Loucy (cell line): ENCODE results near the gene PGLYRP3.

Experiments used
- CTCF ChIP-seq: fragments of 200-600 bp; sonication (generic); conservative IDR thresholded peaks from 2 replicates; pipeline ENCODE4 v1.5.1; 2014; ENCODE audit warnings: mild to moderate bottlenecking, antibody characterized with exemption, low read length
- EZH2phosphoT487 ChIP-seq: fragments of 200-600 bp; IDR thresholded peaks from 2 replicates; pipeline ENCODE4 v1.6.1; 2018; ENCODE audit warnings: antibody characterized with exemption, mild to moderate bottlenecking, moderate library complexity, borderline replicate concordance

DNA sequence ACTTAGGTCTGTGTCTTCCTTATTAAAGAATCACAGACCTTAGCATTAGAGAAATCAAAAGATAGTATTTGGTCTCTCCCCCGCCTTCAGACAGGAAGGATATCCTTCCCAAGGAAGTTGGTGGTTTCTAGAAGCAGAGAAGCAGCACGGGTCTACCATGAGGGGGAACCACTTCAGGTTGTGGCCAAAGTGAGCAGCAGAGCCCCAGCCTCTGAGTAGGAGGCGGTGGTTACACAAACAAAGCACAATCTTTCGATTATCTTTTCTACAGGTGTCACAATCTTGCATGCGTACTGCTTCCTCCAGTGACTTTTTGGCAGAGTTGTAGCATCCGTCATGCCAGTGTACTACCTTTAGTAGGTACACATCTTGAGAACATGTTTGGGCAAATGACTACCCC lies 27.1 kb upstream of the PGLYRP3 start:
- TF ChIP-seq CTCF (peak; percentile 33), EZH2phosphoT487 (no peak)
